NOMO-1 treated with dmso at 0.1 percent for 144 hours (cell line): Measurements from ENCODE around the gene LAPTM5.

Experiments
- DNase-seq: peaks from one replicate; lab custom pipeline; 2025; ENCODE audit not compliant: unreplicated experiment; lab: John Stamatoyannopoulos, UW

LAPTM5 gene

GRCh38 chr1:30731109-30731805 is 26.3 kb downstream of the LAPTM5 start:
- DNase-seq = no peak

GRCh38 chr1:30730346-30731108 is 27.0 kb downstream of the LAPTM5 start:
- no peak for DNase-seq

- no peak for DNase-seq
These were observed 27.7 kb downstream of the LAPTM5 start for GRCh38 chr1:30729901-30730300.

- DNase-seq = no peak
These were observed 28.5 kb downstream of the LAPTM5 start for GRCh38 chr1:30728832-30729638.

- no peak for DNase-seq
These were observed 29.2 kb downstream of the LAPTM5 start for GRCh38 chr1:30728340-30728739.

GRCh38 chr1:30727824-30728223 is 29.8 kb downstream of the LAPTM5 start:
- no peak for DNase-seq

GRCh38 chr1:30726773-30727684 is 30.5 kb downstream of the LAPTM5 start:
- DNase-seq = no peak

GRCh38 chr1:30726236-30726635 is 31.3 kb downstream of the LAPTM5 start:
- DNase-seq = no peak

GRCh38 chr1:30725450-30726095 is 32.0 kb downstream of the LAPTM5 start:
- no peak for DNase-seq

GRCh38 chr1:30724655-30725421 is 32.7 kb downstream of the LAPTM5 start:
- no peak for DNase-seq

- no peak for DNase-seq
These were observed 33.4 kb downstream of the LAPTM5 start for GRCh38 chr1:30724175-30724574.

- DNase-seq = no peak
These were observed 34.2 kb downstream of the LAPTM5 start, which contains the start of gene MATN1 for GRCh38 chr1:30723331-30723755. Gene MATN1 (minus strand): TSS chr1:30723585. CDS start chr1:30723551, 34 bp downstream.

- no peak for DNase-seq
These were observed 35.6 kb downstream of the LAPTM5 start for GRCh38 chr1:30721812-30722537.

GRCh38 chr1:30721341-30721793 is 36.2 kb downstream of the LAPTM5 start:
- DNase-seq = no peak

- DNase-seq = no peak
These were observed 37.0 kb downstream of the LAPTM5 start for GRCh38 chr1:30720271-30721223.

- DNase-seq = no peak
These were observed 37.9 kb downstream of the LAPTM5 start for GRCh38 chr1:30719406-30720270.
